Measurements from ENCODE around the gene TMEM86A. TPM values are rescaled to one million over a fixed set of nuclear protein-coding genes. Genes with fewer than 3 reads are reported as not detected.

Gene TMEM86A
- total and polyA plus RNA-seq, 8 donors = 0.76 to 7.5 (median 2.2) TPM; not detected in 1

- Histone ChIP-seq H3K4me3 (peak overlapping the region; percentile 58 to 73 (median 61)), H3K9me3 (no peaks in the 10 kb centered on the region), H3K27me3 (peaks cover 0 to 4% (median 0%) of the 10 kb centered on the region in 3 donors), H3K27ac (peak overlapping the region in 4 of 5 donors; percentile 54 to 83 (median 70)), H3K36me3 (no peaks in the 10 kb centered on the region), H3K4me1 (peaks cover 0 to 22% (median 15%) of the 10 kb centered on the region in 4 donors)
- WGBS, 5 donors = 4 to 9% (median 5%) methylated on average over 17 to 41 of the region's 41 CpGs
- intact Hi-C loops (cut with DNase I; ENCODE audit: low total_unique reads) = no loop called here
- DNase-seq = peak; percentile 81 to 95
- TF ChIP-seq CTCF (IDR thresholded peaks at IDR 0.05) (no peak), POLR2AphosphoS5 (IDR thresholded peaks at IDR 0.05) (peak in 1 of 3 donors; percentile 23)
These were observed 22.4 kb downstream of the TMEM86A start for GRCh38 chr11:18720808-18721560.

DNA sequence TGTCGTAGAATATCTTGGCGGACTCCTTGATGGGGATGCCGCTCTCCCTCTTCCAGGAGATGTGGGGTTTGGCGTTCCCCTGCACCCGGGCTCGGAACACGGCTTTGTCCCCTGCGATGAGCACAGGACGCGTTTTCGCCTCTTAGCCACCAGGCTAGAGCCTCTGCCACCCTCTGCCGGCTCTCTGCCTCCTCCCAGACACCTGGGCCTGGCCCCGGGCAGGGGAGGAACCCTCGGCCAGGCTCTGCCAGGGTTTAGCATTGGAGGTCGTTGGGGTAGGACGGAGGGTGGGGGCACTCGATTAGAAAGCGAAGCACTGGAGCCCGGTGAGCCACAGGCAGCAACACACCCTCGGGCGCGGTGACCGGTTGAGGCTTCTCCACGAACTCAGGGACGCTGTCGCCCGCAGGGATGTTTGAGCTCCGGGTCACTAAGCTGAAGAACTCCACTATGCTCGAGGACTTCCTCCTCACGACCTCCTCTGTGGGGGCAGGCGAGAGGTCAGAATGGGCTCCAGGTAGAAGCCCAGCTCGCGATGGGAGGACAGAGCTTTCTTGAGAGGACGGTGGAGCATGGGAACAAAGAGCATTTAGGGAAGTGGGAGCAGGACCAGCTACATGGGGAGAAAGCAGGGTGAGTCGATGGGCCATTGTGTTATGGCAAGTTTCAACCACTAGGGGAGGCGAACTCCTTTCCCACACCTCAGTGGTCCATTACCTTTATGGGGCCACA, 23.1 kb downstream of the TMEM86A start:
- Histone ChIP-seq H3K4me3 (peak overlapping the region; percentile 58 to 73 (median 61)), H3K27ac (peak overlapping the region; percentile 16 to 83 (median 69)), H3K27me3 (peaks cover 0 to 4% (median 0%) of the 10 kb centered on the region in 3 donors), H3K36me3 (no peaks in the 10 kb centered on the region), H3K9me3 (no peaks in the 10 kb centered on the region), H3K4me1 (peaks cover 0 to 22% (median 15%) of the 10 kb centered on the region in 4 donors)
- TF ChIP-seq POLR2AphosphoS5 (IDR thresholded peaks at IDR 0.05) (no peak), CTCF (IDR thresholded peaks at IDR 0.05) (peak in 5 of 7 experiments; percentile 62 to 83 (median 81))
- peak; percentile 40 to 78 for DNase-seq
- intact Hi-C loops (cut with DNase I; ENCODE audit: low total_unique reads) = no loop called here
- WGBS, 5 donors = 1 to 5% (median 2%) methylated on average over 20 to 36 of the region's 36 CpGs

DNA sequence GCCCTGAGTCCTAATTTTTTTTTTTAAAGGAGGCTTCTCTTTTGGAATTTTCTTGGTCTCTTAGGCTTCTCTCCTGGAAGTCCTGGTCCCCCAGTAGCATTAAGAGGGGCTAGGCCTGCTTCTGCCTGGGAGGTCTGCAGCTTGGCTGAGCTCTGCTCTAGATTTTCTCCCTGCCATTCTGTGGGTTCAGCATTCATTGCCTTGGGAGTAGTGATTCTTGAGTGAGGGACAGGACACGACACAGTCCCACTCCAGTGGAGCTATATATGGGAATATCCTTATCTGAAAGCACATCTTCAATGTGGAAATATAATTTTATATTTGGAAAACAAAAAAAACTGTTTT, 23.7 kb downstream of the TMEM86A start:
- peak overlapping the region in 2 of 4 donors; percentile 58 to 73 for H3K4me3 ChIP-seq
- 68 to 80% (median 76%) methylated on average over 1 of the region's 1 CpG for WGBS, 5 donors
- intact Hi-C loops (cut with DNase I; ENCODE audit: low total_unique reads) = no loop called here

GRCh38 chr11:18723991-18724390, 25.4 kb downstream of the TMEM86A start:
- H3K27ac ChIP-seq = no peak overlapping the region
- no peaks in the 10 kb centered on the region for H3K36me3 ChIP-seq
- intact Hi-C loops (cut with DNase I; ENCODE audit: low total_unique reads) = no loop called here
- TF ChIP-seq POLR2AphosphoS5 (IDR thresholded peaks at IDR 0.05) = no peak
- no peak for TF ChIP-seq CTCF (IDR thresholded peaks at IDR 0.05)
- TF ChIP-seq POLR2A (IDR thresholded peaks at IDR 0.05) = no peak
- no peak for TF ChIP-seq EP300 (IDR thresholded peaks at IDR 0.05)
- peak in 1 of 2 donors; percentile 62 for DNase-seq
- H3K27me3 ChIP-seq = peaks cover 0 to 4% (median 0%) of the 10 kb centered on the region in 3 donors
- H3K4me3 ChIP-seq = no peak overlapping the region
- 36 to 52% (median 46%) methylated on average over 7 of the region's 7 CpGs for WGBS, 5 donors
- no peaks in the 10 kb centered on the region for H3K9me3 ChIP-seq
- H3K4me1 ChIP-seq = peaks cover 0 to 27% (median 21%) of the 10 kb centered on the region in 4 donors

More for the DNA sequence above, 23.7 kb downstream of the TMEM86A start:
- Histone ChIP-seq H3K27ac (peak overlapping the region in 2 of 5 donors; percentile 69 to 83), H3K4me1 (peaks cover 0 to 22% (median 16%) of the 10 kb centered on the region in 4 donors), H3K27me3 (peaks cover 0 to 4% (median 0%) of the 10 kb centered on the region in 3 donors), H3K36me3 (no peaks in the 10 kb centered on the region), H3K9me3 (no peaks in the 10 kb centered on the region)
- no peak for DNase-seq
- TF ChIP-seq POLR2AphosphoS5 (IDR thresholded peaks at IDR 0.05) = no peak
- peak in 2 of 7 experiments; percentile 5 to 20 for TF ChIP-seq CTCF (IDR thresholded peaks at IDR 0.05)
